GM10847 (cell line): ENCODE measurements around the gene TNNI3K.

Experiments used
- POLR2A ChIP-seq: IDR thresholded peaks from 2 replicates; pipeline ENCODE4 v1.6.1; 2011; ENCODE audit not compliant: insufficient read length; ENCODE audit errors: extremely low read depth

Gene TNNI3K

DNA sequence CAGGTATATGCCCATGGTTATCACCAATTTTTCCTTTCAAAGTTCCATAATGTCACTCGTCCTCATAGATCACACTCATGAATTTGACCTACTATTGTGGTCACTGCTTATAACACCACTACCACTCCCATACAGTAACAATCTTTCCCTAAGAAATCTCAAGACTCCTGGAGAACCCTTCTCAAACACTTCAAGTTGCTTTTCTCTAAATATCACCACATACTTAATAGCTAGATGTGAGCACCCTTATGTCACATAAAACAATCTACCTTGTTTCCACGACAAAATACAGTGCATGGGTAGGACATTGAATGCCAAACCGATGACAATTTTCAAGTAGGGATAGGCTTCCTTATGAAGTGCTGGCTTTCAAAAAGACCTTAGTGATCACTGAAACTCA is 172.7 kb downstream of the TNNI3K start:
- TF ChIP-seq POLR2A, result no peak

DNA sequence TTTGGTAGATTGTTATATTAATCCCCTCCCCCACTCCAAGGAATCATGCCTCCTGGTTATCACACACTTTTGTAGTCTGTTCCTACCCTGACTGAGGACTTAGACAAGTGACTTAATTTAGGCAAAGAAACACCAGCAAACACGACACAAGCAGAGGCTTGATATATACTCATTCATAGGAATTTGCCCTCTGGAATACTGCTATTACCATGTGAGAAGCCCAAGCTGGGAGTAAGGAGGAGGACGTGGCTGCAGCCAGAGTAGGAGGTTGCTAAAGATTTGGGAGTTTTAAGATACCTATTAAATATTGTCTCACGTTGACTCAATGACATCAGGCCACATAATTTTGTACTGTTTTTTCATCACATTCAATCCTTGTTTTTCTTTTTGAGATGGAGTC is 177.1 kb downstream of the TNNI3K start:
- no peak for TF ChIP-seq POLR2A

- TF ChIP-seq POLR2A, result no peak
These were observed 180.7 kb downstream of the TNNI3K start for GRCh38 chr1:74415935-74416334.

GRCh38 chr1:74419611-74420010 is 184.4 kb downstream of the TNNI3K start:
- no peak for TF ChIP-seq POLR2A

DNA sequence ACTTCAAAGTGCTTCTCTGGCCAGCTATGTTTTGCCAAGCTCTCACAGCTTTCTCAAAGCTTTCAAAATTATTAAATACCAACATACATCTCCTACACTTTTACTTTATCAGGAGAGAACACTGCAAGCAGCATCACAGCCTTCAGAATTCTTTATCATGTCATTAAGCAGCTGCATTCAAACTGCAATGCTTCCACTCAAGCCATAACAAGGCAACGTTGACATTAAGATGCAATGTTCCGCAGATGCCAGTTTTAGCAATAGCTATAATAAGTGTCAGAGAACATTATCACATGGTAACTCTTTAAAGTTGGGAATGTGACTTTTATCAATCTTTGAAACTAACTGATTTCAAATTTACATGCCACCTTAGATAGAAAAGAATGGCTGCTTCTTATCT is 185.3 kb downstream of the TNNI3K start:
- TF ChIP-seq POLR2A, result no peak

DNA sequence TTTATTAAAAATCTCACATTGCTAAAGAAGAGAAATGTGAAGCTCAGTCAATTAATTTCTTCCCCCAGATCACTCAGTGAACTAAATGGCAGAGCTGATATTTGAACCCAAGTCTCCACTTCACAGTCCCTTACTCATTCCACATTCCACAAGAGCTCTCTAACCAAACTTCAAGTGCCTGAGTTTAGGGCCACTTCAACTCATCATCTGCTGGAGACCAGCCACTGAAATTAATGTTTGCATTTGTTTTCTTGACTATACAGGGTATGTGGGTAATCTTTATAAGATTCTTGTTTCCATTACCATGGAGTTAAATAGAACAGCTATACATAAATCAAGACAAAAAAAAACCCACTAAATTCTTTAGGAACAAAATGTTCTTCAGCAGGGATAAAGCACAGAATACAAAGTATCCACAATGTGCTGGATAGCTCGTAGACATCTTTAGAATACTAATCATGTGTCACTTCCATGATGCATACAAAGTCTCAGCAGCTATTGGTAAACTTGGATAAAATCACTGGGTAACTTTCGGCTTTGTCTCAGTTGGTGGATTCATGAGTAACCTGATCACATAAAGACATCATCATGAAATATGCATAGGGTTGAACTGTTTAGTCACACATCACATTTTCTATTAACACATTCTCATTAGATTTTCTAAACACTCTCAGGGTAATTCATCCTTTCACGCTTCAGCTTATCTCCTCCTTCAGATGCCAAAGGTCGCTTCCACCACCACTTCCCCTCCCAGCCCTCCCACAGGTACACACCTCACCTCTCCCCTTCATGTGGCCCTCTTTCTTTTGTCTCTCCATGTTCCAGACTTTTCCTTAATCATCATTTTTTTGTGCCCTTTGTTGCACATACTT is 187.5 kb downstream of the TNNI3K start:
- TF ChIP-seq POLR2A, result no peak

- no peak for TF ChIP-seq POLR2A
These were observed 188.3 kb downstream of the TNNI3K start for GRCh38 chr1:74423471-74423870.

- no peak for TF ChIP-seq POLR2A
These were observed 190.5 kb downstream of the TNNI3K start for GRCh38 chr1:74425676-74426075.

DNA sequence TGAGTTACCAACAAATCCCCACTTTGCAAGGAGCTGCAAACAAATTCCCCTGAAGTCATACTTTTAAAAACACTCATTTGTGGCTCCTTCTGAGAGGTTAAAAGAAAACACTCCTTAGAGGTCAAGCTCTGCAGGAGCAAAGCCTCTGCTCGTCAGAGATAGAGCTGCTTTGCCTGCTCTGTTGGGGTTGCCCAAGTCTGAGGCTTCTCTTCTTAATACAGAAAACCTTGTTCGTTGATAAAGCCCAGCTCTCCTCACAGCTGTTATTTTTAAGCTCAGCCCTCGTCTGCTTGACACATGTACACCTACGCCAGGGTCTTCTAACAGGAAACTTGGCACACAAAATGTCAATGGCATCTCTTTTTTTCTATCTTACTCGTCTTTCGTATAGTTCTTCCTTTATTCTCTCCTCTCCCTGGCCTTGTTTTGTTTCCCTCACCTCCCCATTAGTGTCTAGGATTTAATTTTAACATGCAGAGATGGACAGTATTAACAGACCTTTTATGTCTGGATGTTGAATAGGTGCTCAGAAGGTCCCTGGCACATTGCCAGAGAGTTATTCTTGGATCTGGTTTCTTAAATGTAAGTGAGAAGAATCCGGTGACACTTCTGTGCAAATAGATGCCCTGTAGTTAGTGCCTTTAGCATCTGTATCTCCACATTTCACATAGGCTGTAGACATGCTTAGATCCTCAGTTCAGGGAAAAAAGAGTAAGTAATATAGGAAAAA is 191.2 kb downstream of the TNNI3K start:
- no peak for TF ChIP-seq POLR2A

- no peak for TF ChIP-seq POLR2A
These were observed 192.5 kb downstream of the TNNI3K start for GRCh38 chr1:74427681-74428080.

GRCh38 chr1:74429580-74429979 is 194.4 kb downstream of the TNNI3K start:
- TF ChIP-seq POLR2A, result no peak

GRCh38 chr1:74430342-74430934 is 195.3 kb downstream of the TNNI3K start:
- no peak for TF ChIP-seq POLR2A

GRCh38 chr1:74431531-74431930 is 196.3 kb downstream of the TNNI3K start:
- TF ChIP-seq POLR2A, result no peak

- TF ChIP-seq POLR2A, result no peak
These were observed 197.1 kb downstream of the TNNI3K start for GRCh38 chr1:74432325-74432724.

DNA sequence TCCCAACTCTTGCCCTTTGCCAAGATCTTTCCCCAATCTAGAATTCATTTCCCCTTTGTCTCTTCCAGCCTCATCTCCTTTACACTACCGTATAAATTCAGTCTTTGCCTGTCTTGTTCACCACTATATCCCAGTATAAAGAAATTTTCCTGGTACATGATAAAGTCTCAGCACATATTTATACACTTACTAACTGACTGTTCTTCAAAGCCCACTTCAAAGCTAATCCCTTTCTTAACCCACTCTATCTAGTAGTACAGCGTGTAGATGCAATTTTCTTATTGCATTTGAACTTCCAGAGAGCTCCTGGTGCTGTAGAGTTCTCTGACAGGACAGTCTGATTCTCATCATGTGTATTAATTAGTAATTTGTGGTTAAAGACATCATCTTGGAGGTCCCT is 199.1 kb downstream of the TNNI3K start:
- TF ChIP-seq POLR2A, result no peak

DNA sequence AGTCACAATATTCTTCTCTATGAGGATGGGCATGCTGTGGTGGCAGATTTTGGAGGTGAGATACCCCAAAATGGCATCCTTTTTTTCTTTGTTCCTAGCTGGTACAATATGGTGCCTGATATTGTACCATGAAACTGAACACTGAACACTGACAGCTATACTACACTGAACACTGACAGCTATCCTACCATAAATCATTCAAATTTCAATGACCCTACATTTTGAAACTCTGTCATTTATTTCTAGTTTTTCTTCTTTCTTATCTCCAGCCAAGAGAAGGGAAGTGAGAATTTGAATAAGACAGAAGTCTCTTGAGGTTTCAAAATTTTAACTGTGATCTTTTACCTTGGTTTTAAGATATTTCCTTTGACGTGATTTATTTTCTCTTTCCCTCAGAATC is 200.9 kb downstream of the TNNI3K start:
- TF ChIP-seq POLR2A, result no peak

DNA sequence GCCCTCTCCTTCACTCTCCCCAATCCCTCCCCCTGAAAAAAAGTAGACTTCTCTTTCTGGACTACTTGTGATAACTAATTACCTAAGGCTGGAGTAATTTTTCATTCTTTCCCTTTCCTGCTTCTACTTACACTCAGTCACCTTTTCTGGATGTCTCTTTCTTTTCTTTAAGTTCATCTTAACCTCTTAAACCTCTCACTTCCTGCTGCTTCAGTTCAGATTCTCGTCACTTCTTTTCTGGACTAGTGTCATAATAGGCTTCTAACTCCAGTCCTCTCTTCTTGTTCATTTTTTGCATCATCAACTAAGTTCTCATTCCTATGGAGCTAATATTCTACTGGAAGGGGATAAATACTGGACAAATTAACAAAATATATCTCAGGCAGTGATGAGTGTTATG is 201.8 kb downstream of the TNNI3K start:
- TF ChIP-seq POLR2A, result no peak

GRCh38 chr1:74452035-74452434 is 216.8 kb downstream of the TNNI3K start:
- TF ChIP-seq POLR2A, result no peak
